Epithelial cell of proximal tubule (primary cell): ENCODE measurements around the gene DCD. TPM values are rescaled to one million over a fixed set of nuclear protein-coding genes. Genes with fewer than 3 reads are reported as not detected.
A peak's percentile ranks its signal among the peaks of the same experiment; 100 is the strongest.

ENCODE experiments used
- DNase-seq: peaks from one replicate; pipeline ENCODE4 v3.0.0-alpha.2; 2011; ENCODE audit warnings: low read depth
- H3K4me3 ChIP-seq: 2 replicates; pipeline ENCODE4 v1.5.1; 2011; ENCODE audit warnings: low read depth, mild to moderate bottlenecking, low read length
- total RNA-seq: library from RNA; depleted of rRNA; stranded (reverse); fragments of >200 nt; gene quantifications from 2 replicates; pipeline ENCODE4 v1.2.3, GENCODE V29; 2015
- TF ChIP-seq, protein P1 (sequence below): conservative IDR thresholded peaks from 2 replicates; pipeline ENCODE4 v1.5.1; 2012; ENCODE audit warnings: low read depth, mild to moderate bottlenecking, low read length

Gene DCD
- total RNA-seq, 1 donor from 2014 or later = not detected

DNA sequence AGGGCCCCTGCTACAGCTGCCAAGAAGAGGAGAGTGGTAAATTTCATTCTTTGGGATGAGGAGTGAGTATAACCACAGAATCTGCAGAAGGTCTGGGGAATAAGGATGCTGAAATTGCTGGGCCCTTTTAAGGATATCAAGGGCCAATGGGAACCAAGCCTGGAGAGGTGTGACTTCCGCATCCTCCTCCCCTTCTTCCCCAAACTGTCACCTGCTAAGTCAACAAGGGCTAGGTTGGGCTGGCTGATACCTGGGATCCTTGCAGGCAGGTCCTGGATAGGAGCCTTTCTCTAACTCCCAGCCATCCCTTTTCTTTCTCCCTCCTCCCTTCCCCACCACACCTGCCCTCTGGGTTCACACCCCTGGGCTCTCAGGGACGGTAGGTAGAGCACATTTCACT is 13.4 kb downstream of the DCD start, which contains the start of gene LACRT:
TSS of gene LACRT (minus strand) at position 101 of the 400 bp plus-strand sequence. CDS start at position 47, 54 bp downstream.
- DNase-seq = no peak
- no peak within 1 kb of the TSS for H3K4me3 ChIP-seq
- TF ChIP-seq, protein P1, sequence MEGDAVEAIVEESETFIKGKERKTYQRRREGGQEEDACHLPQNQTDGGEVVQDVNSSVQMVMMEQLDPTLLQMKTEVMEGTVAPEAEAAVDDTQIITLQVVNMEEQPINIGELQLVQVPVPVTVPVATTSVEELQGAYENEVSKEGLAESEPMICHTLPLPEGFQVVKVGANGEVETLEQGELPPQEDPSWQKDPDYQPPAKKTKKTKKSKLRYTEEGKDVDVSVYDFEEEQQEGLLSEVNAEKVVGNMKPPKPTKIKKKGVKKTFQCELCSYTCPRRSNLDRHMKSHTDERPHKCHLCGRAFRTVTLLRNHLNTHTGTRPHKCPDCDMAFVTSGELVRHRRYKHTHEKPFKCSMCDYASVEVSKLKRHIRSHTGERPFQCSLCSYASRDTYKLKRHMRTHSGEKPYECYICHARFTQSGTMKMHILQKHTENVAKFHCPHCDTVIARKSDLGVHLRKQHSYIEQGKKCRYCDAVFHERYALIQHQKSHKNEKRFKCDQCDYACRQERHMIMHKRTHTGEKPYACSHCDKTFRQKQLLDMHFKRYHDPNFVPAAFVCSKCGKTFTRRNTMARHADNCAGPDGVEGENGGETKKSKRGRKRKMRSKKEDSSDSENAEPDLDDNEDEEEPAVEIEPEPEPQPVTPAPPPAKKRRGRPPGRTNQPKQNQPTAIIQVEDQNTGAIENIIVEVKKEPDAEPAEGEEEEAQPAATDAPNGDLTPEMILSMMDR = no peak

DNA sequence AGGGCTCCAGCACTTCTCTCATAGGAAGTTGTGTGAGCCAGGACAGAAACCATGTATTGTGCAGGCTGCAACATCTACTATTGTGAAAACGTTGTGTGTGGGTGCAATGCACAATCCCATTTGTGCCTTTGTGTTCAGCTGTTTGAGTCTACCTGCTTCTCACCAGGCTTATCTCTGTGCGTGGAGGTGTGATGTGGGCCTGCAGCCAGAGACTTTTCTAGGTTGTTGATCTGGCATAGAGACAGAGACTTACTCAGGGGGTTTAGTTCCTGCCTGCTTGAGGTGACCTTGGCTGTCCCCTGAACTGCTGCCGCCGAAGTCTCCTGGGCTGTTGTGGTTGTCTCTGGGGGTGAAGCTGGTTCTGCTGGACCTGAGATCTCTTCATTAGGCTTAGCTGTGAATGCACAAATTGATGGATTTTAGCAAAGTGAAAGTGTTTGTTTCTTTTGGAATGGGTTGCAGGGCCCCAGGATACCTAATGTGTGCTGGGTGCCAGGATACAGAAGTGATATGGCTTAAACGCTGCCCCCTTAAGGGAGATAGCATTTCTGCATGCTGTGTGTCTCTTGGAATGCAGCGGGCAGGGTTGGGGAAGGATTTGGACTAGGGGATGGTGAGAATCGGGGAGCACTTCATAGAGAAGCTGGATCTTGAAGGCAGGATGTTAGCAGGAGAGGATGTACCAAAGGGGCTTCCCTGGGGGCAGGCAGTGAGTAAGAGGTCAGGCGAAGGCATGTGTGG is 16.0 kb downstream of the DCD start:
- no peak for DNase-seq
- TF ChIP-seq, protein P1 = peak; percentile 50
- no peak overlapping the region for H3K4me3 ChIP-seq

DNA sequence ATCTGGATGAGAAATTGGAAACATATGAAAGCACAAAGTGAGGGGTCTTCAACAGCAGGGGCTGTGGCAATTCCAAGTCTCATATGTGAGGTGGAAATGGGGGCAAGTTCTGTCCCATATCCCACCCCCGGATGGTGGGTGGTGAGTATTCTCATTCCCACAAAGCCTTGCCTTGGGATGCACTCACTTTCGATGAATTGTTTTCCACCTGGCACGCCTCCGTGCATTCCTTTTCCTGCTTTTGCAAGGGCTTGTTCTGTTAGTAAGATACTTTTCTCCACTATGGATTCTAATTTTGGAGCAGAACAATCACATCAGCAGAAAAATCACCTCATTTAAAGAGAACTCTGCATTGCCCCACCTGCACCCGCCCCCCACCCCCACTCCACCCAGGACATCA is 16.6 kb downstream of the DCD start:
- no peak for DNase-seq
- TF ChIP-seq, protein P1 = no peak
- no peak overlapping the region for H3K4me3 ChIP-seq

DNA sequence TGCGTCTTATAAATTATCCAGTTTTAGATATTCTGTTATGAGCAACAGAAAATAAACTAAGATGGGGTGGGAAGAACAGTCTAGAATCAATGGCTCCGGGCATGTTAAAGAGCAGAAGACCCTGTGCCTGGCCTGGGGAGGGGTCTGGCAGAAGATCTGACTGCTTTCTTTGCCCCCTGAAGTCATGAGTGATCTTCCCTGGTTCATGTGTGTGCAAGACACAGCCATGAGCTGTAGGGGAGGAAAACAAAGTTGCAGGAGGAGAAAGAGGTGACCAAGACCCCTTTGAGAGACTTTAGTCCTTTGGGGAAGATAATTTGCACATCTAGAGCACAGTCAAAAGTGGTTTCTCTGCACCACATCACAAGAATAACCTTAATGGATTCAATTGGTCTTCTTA is 18.2 kb downstream of the DCD start:
- TF ChIP-seq, protein P1 = no peak
- no peak for DNase-seq
- no peak overlapping the region for H3K4me3 ChIP-seq

DNA sequence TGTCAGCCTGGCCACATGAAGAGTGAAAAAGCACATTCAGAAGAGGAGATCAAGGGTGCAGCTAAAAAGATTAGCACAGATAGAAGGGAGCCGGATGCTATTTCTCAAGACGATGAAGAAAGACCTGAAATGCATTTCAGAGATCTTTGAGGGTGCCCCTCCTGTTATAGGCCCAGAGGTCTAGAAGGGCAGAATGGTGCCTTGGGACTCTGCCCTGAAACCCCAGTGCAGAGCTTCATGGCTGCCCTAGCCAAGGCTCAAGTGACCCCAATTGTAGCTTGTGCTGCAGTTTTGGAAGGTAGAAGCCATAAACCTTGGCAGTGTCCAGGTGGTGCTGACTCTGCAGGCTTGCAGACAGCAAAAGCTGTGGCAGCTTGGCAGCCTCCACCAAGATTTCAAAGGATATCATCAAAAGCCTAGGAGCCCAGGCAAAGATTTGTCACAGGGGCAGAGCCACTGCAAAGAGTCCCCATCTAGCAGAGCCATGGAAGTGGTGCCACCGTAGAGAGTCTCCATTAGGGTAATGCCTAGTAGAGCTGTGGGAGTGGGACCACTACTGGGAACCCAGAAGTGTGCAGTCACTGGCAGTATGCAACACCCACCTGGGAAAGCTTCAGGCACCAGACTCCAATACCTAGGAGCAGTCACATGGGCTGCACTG is 19.8 kb downstream of the DCD start:
- TF ChIP-seq, protein P1 = no peak
- H3K4me3 ChIP-seq = no peak overlapping the region
- no peak for DNase-seq

DNA sequence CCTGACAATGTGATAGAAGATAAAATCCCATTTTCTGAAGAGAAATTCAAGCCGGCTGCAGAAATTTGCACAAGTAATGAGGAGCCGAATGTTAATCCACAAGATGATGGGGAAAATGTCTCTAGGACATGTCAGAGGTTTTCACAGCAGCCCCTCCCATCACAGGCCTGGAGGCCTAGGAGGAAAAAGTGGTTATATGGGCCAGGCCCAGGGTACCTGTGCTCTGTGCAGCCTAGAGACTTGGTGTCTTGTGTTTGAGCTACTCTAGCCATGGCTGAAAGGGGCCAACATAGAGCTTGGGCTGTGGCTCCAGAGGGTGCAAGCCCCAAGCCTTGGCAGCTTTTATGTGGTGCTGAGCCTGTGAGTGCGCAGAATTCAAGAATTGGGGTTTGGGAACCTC is 20.9 kb downstream of the DCD start:
- no peak overlapping the region for H3K4me3 ChIP-seq
- TF ChIP-seq, protein P1 = no peak
- DNase-seq = no peak
